BLaER1 treated with 17β-estradiol and CSF1 and Interleukin-3, amounts not matched to agents 10 nM and 100 nM (cell line): ENCODE results near the gene SMG6.

Experiments
- H3K27ac ChIP-seq, 11 experiments: shearing (Covaris generic); formaldehyde crosslinking; 2 replicates each; pipeline ENCODE4 v1.8.1; 2022
- H3K27me3 ChIP-seq, 11 experiments: shearing (Covaris generic); formaldehyde crosslinking; 2 replicates each; pipeline ENCODE4 v1.8.1; 2022
- H3K36me3 ChIP-seq, 11 experiments: shearing (Covaris generic); formaldehyde crosslinking; 2 replicates each; pipeline ENCODE4 v1.8.1; 2022
- H3K4me1 ChIP-seq, 10 experiments: shearing (Covaris generic); formaldehyde crosslinking; 2 replicates each; pipeline ENCODE4 v1.8.1; 2022
- H3K4me2 ChIP-seq, 11 experiments: shearing (Covaris generic); formaldehyde crosslinking; 2 replicates each; pipeline ENCODE4 v1.8.1; 2022
- H3K4me3 ChIP-seq, 10 experiments: shearing (Covaris generic); formaldehyde crosslinking; 2 replicates each; pipeline ENCODE4 v1.8.1; 2022
- H3K9ac ChIP-seq, 11 experiments: shearing (Covaris generic); formaldehyde crosslinking; 2 replicates each; pipeline ENCODE4 v1.8.1; 2022
- H3K9me3 ChIP-seq, 11 experiments: shearing (Covaris generic); formaldehyde crosslinking; replicated peaks in 1 of 11; 2 replicates each; pipeline ENCODE4 v1.8.1; 2022
- H4K20me1 ChIP-seq, 11 experiments: shearing (Covaris generic); formaldehyde crosslinking; 2 replicates each; pipeline ENCODE4 v1.8.1; 2022
- Cebpa-rat ChIP-seq, 11 experiments: shearing (Covaris generic); IDR thresholded peaks; 2 replicates each; pipeline ENCODE4 v1.8.1; 2022

The SMG6 gene

GRCh38 chr17:2070241-2071023, 233.2 kb downstream of the SMG6 start:
- H3K36me3 ChIP-seq: peaks cover 1 to 32% (median 9%) of the 10 kb centered on the region in 11 experiments; a peak in 13 of 22 replicates
- TF ChIP-seq Cebpa-rat (IDR thresholded peaks at IDR 0.05): no peak
- peaks cover 85 to 100% (median 100%) of the 10 kb centered on the region in 10 experiments for H3K4me1 ChIP-seq
- H3K27me3 ChIP-seq: no peaks in the 10 kb centered on the region
- H3K4me2 ChIP-seq: peak overlapping the region; percentile 65 to 100 (median 92)
- peak overlapping the region in 9 of 11 experiments; percentile 50 to 83 (median 71); a peak in 18 of 22 replicates for H3K27ac ChIP-seq
- H3K9ac ChIP-seq: peak overlapping the region in 6 of 11 experiments; percentile 25 to 60 (median 44); a peak in 10 of 22 replicates
- H3K4me3 ChIP-seq: no peak overlapping the region
- H3K9me3 ChIP-seq: no peaks in the 10 kb centered on the region
- H4K20me1 ChIP-seq: peaks cover 0 to 25% (median 0%) of the 10 kb centered on the region in 11 experiments; a peak in 4 of 22 replicates

DNA sequence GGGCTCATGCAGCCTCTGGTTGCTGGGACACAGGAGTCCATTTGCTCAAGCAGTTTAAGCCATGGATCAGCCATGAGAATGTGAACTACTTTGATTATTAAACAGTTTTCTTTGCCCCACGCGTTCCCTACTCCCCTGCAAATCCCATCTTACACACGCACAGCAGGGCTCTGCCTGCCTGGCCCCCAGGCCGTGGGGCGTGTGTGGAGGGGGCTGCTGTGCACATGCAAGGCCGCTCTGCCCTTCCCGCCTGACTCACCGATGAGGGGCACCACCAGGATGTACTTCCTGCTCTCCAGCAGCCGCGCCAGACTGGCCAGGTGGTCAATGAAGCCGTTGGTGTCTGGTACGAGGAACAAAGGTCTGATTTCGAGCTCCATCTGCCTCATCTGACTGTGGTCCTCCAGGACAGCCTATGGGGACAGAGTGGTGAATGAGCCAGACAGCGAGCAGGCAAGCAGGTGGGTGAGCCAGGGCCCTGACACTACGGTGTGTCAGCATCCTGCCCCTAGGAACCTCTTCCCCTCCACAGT, 235.0 kb downstream of the SMG6 start:
- no peaks in the 10 kb centered on the region for H3K27me3 ChIP-seq
- H3K4me3 ChIP-seq: no peak overlapping the region; a peak in 1 of 20 replicates
- peaks cover 89 to 100% (median 100%) of the 10 kb centered on the region in 10 experiments for H3K4me1 ChIP-seq
- peaks cover 0 to 42% (median 9%) of the 10 kb centered on the region in 11 experiments; a peak in 6 of 22 replicates for H4K20me1 ChIP-seq
- H3K9me3 ChIP-seq: no peaks in the 10 kb centered on the region
- H3K4me2 ChIP-seq: peak overlapping the region; percentile 55 to 100 (median 94)
- no peak for TF ChIP-seq Cebpa-rat (IDR thresholded peaks at IDR 0.05)
- H3K9ac ChIP-seq: peak overlapping the region in 7 of 11 experiments; percentile 23 to 76 (median 63); a peak in 13 of 22 replicates
- H3K36me3 ChIP-seq: peaks cover 5 to 38% (median 17%) of the 10 kb centered on the region in 11 experiments; a peak in 16 of 22 replicates
- peak overlapping the region in 8 of 11 experiments; percentile 17 to 83 (median 68); a peak in 14 of 22 replicates for H3K27ac ChIP-seq

GRCh38 chr17:2068031-2068518, 235.5 kb downstream of the SMG6 start:
- peaks cover 89 to 100% (median 100%) of the 10 kb centered on the region in 10 experiments for H3K4me1 ChIP-seq
- H4K20me1 ChIP-seq: peaks cover 0 to 42% (median 9%) of the 10 kb centered on the region in 11 experiments; a peak in 6 of 22 replicates
- no peaks in the 10 kb centered on the region for H3K9me3 ChIP-seq
- H3K27ac ChIP-seq: peak overlapping the region in 8 of 11 experiments; percentile 33 to 83 (median 68); a peak in 15 of 22 replicates
- H3K4me3 ChIP-seq: peak overlapping the region in 1 of 10 experiments; percentile 15; a peak in 1 of 20 replicates
- TF ChIP-seq Cebpa-rat (IDR thresholded peaks at IDR 0.05): no peak
- peaks cover 5 to 43% (median 19%) of the 10 kb centered on the region in 11 experiments; a peak in 16 of 22 replicates for H3K36me3 ChIP-seq
- peak overlapping the region; percentile 55 to 100 (median 94) for H3K4me2 ChIP-seq
- H3K9ac ChIP-seq: peak overlapping the region in 7 of 11 experiments; percentile 23 to 76 (median 63); a peak in 12 of 22 replicates
- H3K27me3 ChIP-seq: no peaks in the 10 kb centered on the region

DNA sequence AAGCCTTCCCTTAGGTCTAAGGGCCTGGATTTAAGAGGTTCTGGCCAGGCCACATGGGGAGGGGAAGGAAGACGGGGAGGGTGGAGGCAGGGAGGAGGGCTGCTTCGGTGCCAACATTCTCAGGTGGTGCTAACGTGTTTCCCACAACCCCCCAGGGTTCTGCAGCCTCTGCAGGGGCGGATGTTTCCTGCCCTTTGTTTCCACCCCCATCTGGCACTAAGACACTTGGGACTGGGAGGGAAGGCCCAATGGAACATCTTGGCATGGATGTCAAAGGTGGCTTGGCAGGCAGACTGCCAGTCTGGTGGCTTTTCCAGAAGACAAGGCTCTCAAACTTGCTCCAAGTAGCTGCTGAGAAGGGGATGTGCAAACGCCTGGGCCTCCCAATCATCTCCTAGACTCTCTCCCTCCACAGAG, 236.0 kb downstream of the SMG6 start:
- H3K9ac ChIP-seq: peak overlapping the region in 9 of 11 experiments; percentile 25 to 76 (median 50); a peak in 16 of 22 replicates
- peaks cover 9 to 48% (median 23%) of the 10 kb centered on the region in 11 experiments; a peak in 16 of 22 replicates for H3K36me3 ChIP-seq
- H3K9me3 ChIP-seq: no peaks in the 10 kb centered on the region
- H3K27me3 ChIP-seq: no peaks in the 10 kb centered on the region
- H3K4me3 ChIP-seq: peak overlapping the region in 3 of 10 experiments; percentile 10 to 40 (median 15); a peak in 3 of 20 replicates
- peaks cover 0 to 42% (median 10%) of the 10 kb centered on the region in 11 experiments; a peak in 7 of 22 replicates for H4K20me1 ChIP-seq
- H3K4me1 ChIP-seq: peaks cover 89 to 100% (median 100%) of the 10 kb centered on the region in 10 experiments
- peak overlapping the region in 8 of 11 experiments; percentile 46 to 83 (median 68); a peak in 15 of 22 replicates for H3K27ac ChIP-seq
- TF ChIP-seq Cebpa-rat (IDR thresholded peaks at IDR 0.05): no peak
- peak overlapping the region; percentile 55 to 100 (median 94) for H3K4me2 ChIP-seq

DNA sequence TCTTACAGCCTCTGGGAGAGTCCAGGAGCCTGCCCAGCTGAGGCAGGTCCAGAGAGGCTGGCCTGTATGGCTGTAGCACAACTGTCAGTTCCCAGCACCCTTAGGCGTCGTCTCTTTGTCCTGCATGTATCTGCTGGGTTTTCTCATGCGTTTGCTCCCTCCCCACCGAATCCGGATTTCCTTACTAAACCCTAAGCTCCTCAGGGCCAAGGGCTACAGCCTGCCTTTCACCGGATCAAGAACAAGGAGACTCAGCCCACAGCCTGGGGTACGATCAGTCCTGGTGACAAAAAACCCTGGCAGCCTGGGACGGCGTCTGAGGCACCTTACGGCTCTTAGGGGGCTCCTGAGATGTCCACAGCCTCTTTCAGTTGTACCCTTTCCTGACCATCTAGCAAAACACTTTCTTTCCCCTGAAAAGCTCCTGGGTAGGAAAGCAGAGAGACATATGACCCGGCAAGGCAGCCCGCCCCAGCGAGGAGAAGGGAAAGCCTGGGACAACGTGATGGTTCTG, 236.5 kb downstream of the SMG6 start:
- Histone ChIP-seq H3K27ac (peak overlapping the region in 8 of 11 experiments; percentile 46 to 83 (median 68); a peak in 16 of 22 replicates), H3K27me3 (no peaks in the 10 kb centered on the region), H3K9me3 (no peaks in the 10 kb centered on the region), H3K36me3 (peaks cover 12 to 50% (median 25%) of the 10 kb centered on the region in 11 experiments; a peak in 16 of 22 replicates), H3K4me3 (peak overlapping the region in 3 of 10 experiments; percentile 10 to 40 (median 17); a peak in 3 of 20 replicates), H3K4me2 (peak overlapping the region; percentile 55 to 100 (median 94)), H4K20me1 (peaks cover 0 to 42% (median 11%) of the 10 kb centered on the region in 11 experiments; a peak in 7 of 22 replicates), H3K9ac (peak overlapping the region in 9 of 11 experiments; percentile 25 to 76 (median 50); a peak in 17 of 22 replicates), H3K4me1 (peaks cover 86 to 100% (median 100%) of the 10 kb centered on the region in 10 experiments)
- no peak for TF ChIP-seq Cebpa-rat (IDR thresholded peaks at IDR 0.05)

DNA sequence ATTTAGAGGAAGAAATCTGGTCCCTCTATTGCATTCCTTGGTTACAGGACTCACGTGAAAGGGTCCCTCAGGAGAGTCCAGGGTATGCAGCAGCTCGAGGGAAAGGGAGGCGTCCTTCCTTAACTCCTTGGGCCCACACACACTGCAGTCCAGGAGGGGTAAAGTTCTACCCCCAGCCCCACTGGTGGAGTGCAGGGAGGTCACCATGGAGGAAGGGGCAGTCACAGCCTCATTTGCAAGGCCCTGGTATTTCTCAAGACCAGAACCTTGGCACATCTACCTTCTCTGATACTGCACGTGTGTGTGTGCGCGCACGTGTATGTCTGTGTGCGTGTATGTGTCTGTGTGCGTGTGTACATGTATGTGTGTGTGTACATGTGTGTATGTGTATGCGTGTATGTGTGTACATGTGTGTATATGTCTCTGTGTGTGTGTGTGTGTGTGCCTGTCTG, 237.6 kb downstream of the SMG6 start:
- Histone ChIP-seq H3K27ac (peak overlapping the region in 8 of 11 experiments; percentile 59 to 83 (median 74); a peak in 15 of 22 replicates), H3K4me3 (peak overlapping the region in 1 of 10 experiments; percentile 42; a peak in 1 of 20 replicates), H3K9ac (peak overlapping the region in 5 of 11 experiments; percentile 60 to 76 (median 65); a peak in 10 of 22 replicates), H3K4me2 (peak overlapping the region; percentile 21 to 100 (median 94); a peak in 20 of 22 replicates), H3K27me3 (peaks cover 0 to 10% (median 2%) of the 10 kb centered on the region in 11 experiments; a peak in 9 of 22 replicates), H3K9me3 (no peaks in the 10 kb centered on the region), H4K20me1 (peaks cover 0 to 51% (median 11%) of the 10 kb centered on the region in 11 experiments; a peak in 7 of 22 replicates), H3K4me1 (peaks cover 75 to 100% (median 100%) of the 10 kb centered on the region in 10 experiments), H3K36me3 (peaks cover 12 to 55% (median 35%) of the 10 kb centered on the region in 11 experiments; a peak in 19 of 22 replicates)
- TF ChIP-seq Cebpa-rat (IDR thresholded peaks at IDR 0.05): no peak

GRCh38 chr17:2064980-2065785, 238.4 kb downstream of the SMG6 start:
- Histone ChIP-seq H3K36me3 (peaks cover 12 to 58% (median 36%) of the 10 kb centered on the region in 11 experiments; a peak in 19 of 22 replicates), H3K4me1 (peaks cover 75 to 100% (median 100%) of the 10 kb centered on the region in 10 experiments), H3K27ac (peak overlapping the region in 10 of 11 experiments; percentile 2 to 83 (median 70); a peak in 17 of 22 replicates), H4K20me1 (peaks cover 0 to 59% (median 11%) of the 10 kb centered on the region in 11 experiments; a peak in 8 of 22 replicates), H3K9ac (peak overlapping the region in 8 of 11 experiments; percentile 28 to 76 (median 62); a peak in 15 of 22 replicates), H3K4me2 (peak overlapping the region; percentile 74 to 100 (median 94)), H3K27me3 (peaks cover 0 to 17% (median 10%) of the 10 kb centered on the region in 11 experiments; a peak in 15 of 22 replicates), H3K4me3 (peak overlapping the region in 4 of 10 experiments; percentile 1 to 42 (median 12); a peak in 4 of 20 replicates), H3K9me3 (no peaks in the 10 kb centered on the region)
- TF ChIP-seq Cebpa-rat (IDR thresholded peaks at IDR 0.05): no peak
